Neutrophil (primary cell): ENCODE measurements around the gene TMEM74B.

Source experiments
- H3K27ac ChIP-seq: fragments of 200-600 bp; sonication (generic); 2 replicates; pipeline ENCODE4 v1.5.1; 2016; ENCODE audit warnings: mild to moderate bottlenecking, moderate library complexity
- H3K27me3 ChIP-seq: fragments of 200-600 bp; sonication (generic); 2 replicates; pipeline ENCODE4 v1.6.0; 2016; ENCODE audit warnings: mild to moderate bottlenecking
- H3K36me3 ChIP-seq: fragments of 200-600 bp; sonication (generic); 2 replicates; pipeline ENCODE4 v1.5.1; 2017
- H3K4me1 ChIP-seq, 2 experiments: fragments of 200-600 bp in 1 of 2; sonication (generic) in 1 of 2; 1 replicate in 1 of 2; 2 replicates in 1 of 2; pipeline versions ENCODE4 v1.5.1 to v1.6.1; 2013 to 2016; ENCODE audit warnings: low read depth in 1 of 2, low read length in 1 of 2, mild to moderate bottlenecking in 1 of 2, moderate library complexity in 1 of 2; ENCODE audit not compliant: control insufficient read depth in 1 of 2, insufficient read depth in 1 of 2
- H3K4me3 ChIP-seq, 2 experiments: fragments of 200-600 bp in 1 of 2; sonication (generic) in 1 of 2; 1 replicate in 1 of 2; 2 replicates in 1 of 2; pipeline ENCODE4 v1.5.1; 2013 to 2016; ENCODE audit warnings: low read depth in 1 of 2, low read length in 1 of 2, mild to moderate bottlenecking in 1 of 2, moderate library complexity in 1 of 2
- H3K9me3 ChIP-seq: fragments of 200-600 bp; sonication (generic); 2 replicates; pipeline ENCODE4 v1.5.1; 2016
- TF ChIP-seq, protein P1 (sequence below): fragments of 200-600 bp; sonication (generic); IDR thresholded peaks from 2 replicates; pipeline ENCODE4 v1.5.1; 2016; ENCODE audit warnings: antibody characterized with exemption

Gene TMEM74B

DNA sequence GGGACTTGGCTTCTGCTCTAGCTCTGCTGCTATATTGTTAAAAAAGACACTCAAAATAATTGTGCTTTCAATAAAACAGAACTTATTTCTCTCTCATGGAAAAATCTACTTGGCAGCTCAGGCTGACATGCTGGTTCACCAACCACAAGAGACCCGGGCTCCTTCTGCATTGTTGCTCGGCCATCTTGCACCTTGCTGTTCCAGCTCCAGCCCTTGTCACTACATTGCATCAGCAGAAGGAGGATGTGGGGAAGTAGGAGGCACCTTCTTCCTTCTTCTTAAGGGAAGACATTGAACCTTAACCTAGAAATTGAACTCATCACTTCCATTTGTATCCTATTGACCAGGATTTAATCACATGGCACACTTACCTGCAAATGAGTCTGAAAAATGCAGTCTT is 11.9 kb upstream of the TMEM74B start:
- Histone ChIP-seq H3K9me3 (no peaks in the 10 kb centered on the region), H3K4me1 (no peaks in the 10 kb centered on the region), H3K27ac (no peak overlapping the region), H3K36me3 (no peaks in the 10 kb centered on the region), H3K27me3 (peaks cover 7% of the 10 kb centered on the region), H3K4me3 (no peak overlapping the region)
- TF ChIP-seq, protein P1, sequence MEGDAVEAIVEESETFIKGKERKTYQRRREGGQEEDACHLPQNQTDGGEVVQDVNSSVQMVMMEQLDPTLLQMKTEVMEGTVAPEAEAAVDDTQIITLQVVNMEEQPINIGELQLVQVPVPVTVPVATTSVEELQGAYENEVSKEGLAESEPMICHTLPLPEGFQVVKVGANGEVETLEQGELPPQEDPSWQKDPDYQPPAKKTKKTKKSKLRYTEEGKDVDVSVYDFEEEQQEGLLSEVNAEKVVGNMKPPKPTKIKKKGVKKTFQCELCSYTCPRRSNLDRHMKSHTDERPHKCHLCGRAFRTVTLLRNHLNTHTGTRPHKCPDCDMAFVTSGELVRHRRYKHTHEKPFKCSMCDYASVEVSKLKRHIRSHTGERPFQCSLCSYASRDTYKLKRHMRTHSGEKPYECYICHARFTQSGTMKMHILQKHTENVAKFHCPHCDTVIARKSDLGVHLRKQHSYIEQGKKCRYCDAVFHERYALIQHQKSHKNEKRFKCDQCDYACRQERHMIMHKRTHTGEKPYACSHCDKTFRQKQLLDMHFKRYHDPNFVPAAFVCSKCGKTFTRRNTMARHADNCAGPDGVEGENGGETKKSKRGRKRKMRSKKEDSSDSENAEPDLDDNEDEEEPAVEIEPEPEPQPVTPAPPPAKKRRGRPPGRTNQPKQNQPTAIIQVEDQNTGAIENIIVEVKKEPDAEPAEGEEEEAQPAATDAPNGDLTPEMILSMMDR: no peak

DNA sequence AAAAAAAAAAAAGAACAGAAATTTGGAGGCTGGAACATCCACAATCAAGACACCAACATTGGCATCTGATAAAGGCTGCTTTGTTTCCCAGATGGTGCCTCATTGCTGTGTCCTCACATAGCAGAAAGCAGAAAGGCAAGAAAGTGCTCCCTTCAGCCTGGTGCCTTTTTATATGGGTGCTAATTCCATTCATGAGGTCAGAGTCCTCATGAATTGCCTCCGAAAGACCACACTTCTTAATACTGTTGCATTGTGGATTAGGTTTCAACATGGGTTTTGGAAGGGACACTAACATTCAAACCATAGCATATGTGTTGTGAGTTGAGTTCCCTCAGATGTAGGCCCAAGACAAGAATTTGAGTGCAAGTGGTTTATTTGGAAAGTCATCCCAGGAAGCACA is 10.4 kb upstream of the TMEM74B start:
- TF ChIP-seq, protein P1: no peak
- peaks cover 19% of the 10 kb centered on the region for H3K27me3 ChIP-seq
- H3K27ac ChIP-seq: no peak overlapping the region
- H3K9me3 ChIP-seq: no peaks in the 10 kb centered on the region
- no peaks in the 10 kb centered on the region for H3K4me1 ChIP-seq
- H3K4me3 ChIP-seq: no peak overlapping the region
- H3K36me3 ChIP-seq: no peaks in the 10 kb centered on the region

DNA sequence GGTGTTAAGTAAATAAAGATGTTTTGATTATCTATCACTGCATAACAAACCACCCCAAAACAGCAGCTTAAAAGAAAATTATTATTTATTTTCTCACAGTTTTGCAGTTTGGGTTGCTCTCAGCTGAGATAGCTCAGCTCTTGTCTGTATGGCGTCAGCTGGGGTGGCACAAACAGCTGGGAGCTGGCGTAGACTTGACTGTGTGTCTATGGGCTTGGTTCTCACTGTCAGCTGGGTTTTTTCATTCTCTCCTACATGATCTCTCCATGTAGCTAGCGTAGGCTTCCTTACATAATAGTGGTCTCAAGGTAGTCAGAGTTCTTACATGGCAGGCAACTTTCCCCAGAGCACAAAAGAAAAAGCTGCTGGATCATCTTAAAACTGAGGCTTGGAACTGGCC is 6.5 kb upstream of the TMEM74B start:
- TF ChIP-seq, protein P1: no peak
- Histone ChIP-seq H3K27me3 (peaks cover 48% of the 10 kb centered on the region), H3K27ac (no peak overlapping the region)

DNA sequence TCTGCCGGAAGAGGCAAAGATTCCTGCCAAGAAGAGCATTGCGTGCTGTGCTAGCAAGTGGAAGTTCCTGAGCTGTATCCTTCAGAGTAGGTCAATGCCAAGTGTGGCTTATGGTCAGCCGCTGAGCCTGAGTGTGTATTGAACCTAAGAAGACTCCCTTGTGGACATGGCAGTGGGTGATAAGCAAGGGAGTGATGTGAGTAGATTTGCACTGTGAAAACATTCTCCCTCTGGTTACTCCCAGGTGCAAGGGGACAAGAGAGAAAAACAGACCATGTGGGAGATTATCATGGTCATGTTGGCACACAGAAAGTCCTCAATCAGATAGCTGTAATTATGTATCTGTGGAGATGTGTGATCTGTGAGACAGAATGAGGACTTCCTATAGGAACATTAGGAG is 6.1 kb upstream of the TMEM74B start:
- H3K27ac ChIP-seq: no peak overlapping the region
- H3K4me1 ChIP-seq: no peaks in the 10 kb centered on the region
- TF ChIP-seq, protein P1: no peak
- H3K9me3 ChIP-seq: no peaks in the 10 kb centered on the region
- peaks cover 53% of the 10 kb centered on the region for H3K27me3 ChIP-seq
- H3K36me3 ChIP-seq: no peaks in the 10 kb centered on the region
- H3K4me3 ChIP-seq: no peak overlapping the region

More for the DNA sequence above, 6.5 kb upstream of the TMEM74B start:
- Histone ChIP-seq H3K4me3 (no peak overlapping the region), H3K9me3 (no peaks in the 10 kb centered on the region), H3K36me3 (no peaks in the 10 kb centered on the region), H3K4me1 (no peaks in the 10 kb centered on the region)

DNA sequence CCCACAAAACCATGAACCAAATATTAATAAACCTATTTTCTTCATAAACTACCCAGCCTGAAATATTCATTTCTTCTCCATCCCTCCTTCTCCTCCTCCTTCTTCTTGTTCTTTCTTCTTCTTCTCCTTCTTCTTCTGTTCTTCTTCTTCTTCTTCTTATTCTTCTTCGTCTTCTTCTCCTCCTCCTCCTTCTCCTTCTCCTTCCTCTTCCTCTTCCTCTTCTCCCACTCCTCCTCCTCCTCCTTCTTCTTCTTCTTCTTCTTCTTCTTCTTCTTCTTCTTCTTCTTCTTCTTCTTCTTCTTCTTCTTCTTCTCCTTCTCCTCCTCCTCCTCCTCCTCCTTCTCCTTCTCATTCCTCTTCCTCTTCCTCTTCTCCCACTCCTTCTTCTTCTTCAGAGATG is 5.0 kb upstream of the TMEM74B start:
- H3K27me3 ChIP-seq: peaks cover 63% of the 10 kb centered on the region

More for the DNA sequence above, 5.0 kb upstream of the TMEM74B start:
- peaks cover 0 to 4% of the 10 kb centered on the region in 2 experiments for H3K4me1 ChIP-seq
- TF ChIP-seq, protein P1: no peak
- no peak overlapping the region for H3K27ac ChIP-seq
- no peaks in the 10 kb centered on the region for H3K9me3 ChIP-seq
- no peak overlapping the region for H3K4me3 ChIP-seq
- no peaks in the 10 kb centered on the region for H3K36me3 ChIP-seq
